Activated B cell treated with CpG ODN at 0.5 μM for 24 hours (primary cell): ENCODE measurements around the gene ZNF532. TPM values are rescaled to one million over a fixed set of nuclear protein-coding genes. Genes with fewer than 3 reads are reported as not detected.

Experiments used
- ATAC-seq: fragments of 200-7000 bp; cut with Tn5 transposase; one replicate; pipeline ENCODE4 v1.10.0; 2021; ENCODE audit warnings: low read depth, mild to moderate bottlenecking, moderate library complexity
- CTCF ChIA-PET: fragments of 350-600 bp; sonication (Branson Sonifier 250); formaldehyde crosslinking; loops from one replicate; lab custom pipeline; 2021; ENCODE audit warnings: antibody characterized with exemption; lab: Charles Lee
- POLR2A ChIA-PET: fragments of 350-600 bp; sonication (Branson Sonifier 250); formaldehyde crosslinking; loops from one replicate; lab custom pipeline; 2021; ENCODE audit warnings: antibody characterized with exemption; lab: Charles Lee
- DNase-seq: peaks from one replicate; pipeline ENCODE4 v3.0.0; 2022
- H3K27ac Mint-ChIP-seq: one replicate; pipeline ENCODE4 v1.8.0; 2020; ENCODE audit warnings: mixed read lengths
- H3K27me3 Mint-ChIP-seq: one replicate; pipeline ENCODE4 v1.8.0; 2021; ENCODE audit warnings: mixed read lengths
- H3K36me3 Mint-ChIP-seq: one replicate; pipeline ENCODE4 v1.8.0; 2021; ENCODE audit warnings: low read depth, mixed read lengths
- H3K4me1 Mint-ChIP-seq: one replicate; pipeline ENCODE4 v1.8.0; 2021; ENCODE audit warnings: mixed read lengths
- H3K4me3 Mint-ChIP-seq: one replicate; pipeline ENCODE4 v1.8.0; 2020; ENCODE audit warnings: mild to moderate bottlenecking, mixed read lengths
- H3K9me3 Mint-ChIP-seq: one replicate; pipeline ENCODE4 v1.8.0; 2020; ENCODE audit warnings: mixed read lengths
- intact Hi-C: fragments of 100-400 bp; cut with micrococcal nuclease; formaldehyde crosslinking; loops from one replicate; pipeline ENCODE4 v1.15.1; 2024
- total RNA-seq: library from RNA; stranded (reverse); gene quantifications from 2 replicates; pipeline ENCODE4 v1.2.3, GENCODE V29; 2022
- TF ChIP-seq, protein P1 (sequence below): fragments of 200-600 bp; IDR thresholded peaks from one replicate; pipeline ENCODE4 v1.8.0; 2022; ENCODE audit warnings: antibody characterized with exemption, mild to moderate bottlenecking

The ZNF532 gene
- total RNA-seq, 1 donor from 2014 or later, result 106 TPM

- peaks cover 15% of the 10 kb centered on the region for H3K4me1 Mint-ChIP-seq
- CTCF ChIA-PET, result no interaction called here
- DNase-seq (no peak), ATAC-seq (no peak)
- TF ChIP-seq, protein P1, sequence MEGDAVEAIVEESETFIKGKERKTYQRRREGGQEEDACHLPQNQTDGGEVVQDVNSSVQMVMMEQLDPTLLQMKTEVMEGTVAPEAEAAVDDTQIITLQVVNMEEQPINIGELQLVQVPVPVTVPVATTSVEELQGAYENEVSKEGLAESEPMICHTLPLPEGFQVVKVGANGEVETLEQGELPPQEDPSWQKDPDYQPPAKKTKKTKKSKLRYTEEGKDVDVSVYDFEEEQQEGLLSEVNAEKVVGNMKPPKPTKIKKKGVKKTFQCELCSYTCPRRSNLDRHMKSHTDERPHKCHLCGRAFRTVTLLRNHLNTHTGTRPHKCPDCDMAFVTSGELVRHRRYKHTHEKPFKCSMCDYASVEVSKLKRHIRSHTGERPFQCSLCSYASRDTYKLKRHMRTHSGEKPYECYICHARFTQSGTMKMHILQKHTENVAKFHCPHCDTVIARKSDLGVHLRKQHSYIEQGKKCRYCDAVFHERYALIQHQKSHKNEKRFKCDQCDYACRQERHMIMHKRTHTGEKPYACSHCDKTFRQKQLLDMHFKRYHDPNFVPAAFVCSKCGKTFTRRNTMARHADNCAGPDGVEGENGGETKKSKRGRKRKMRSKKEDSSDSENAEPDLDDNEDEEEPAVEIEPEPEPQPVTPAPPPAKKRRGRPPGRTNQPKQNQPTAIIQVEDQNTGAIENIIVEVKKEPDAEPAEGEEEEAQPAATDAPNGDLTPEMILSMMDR, result no peak
- intact Hi-C loops, result loop anchor here (5.0 kb wide), 1 partner anchor 54 kb away; no protein-coding TSS in a partner anchor
- no peak overlapping the region for H3K4me3 Mint-ChIP-seq
- H3K9me3 Mint-ChIP-seq, result no peaks in the 10 kb centered on the region
- H3K36me3 Mint-ChIP-seq, result no peaks in the 10 kb centered on the region
- POLR2A ChIA-PET, result interaction anchor here (0.6 kb wide), 1 partner anchor 32 kb away, joined by 3 read pairs; no protein-coding TSS in a partner anchor
- H3K27me3 Mint-ChIP-seq, result no peaks in the 10 kb centered on the region
- no peak overlapping the region for H3K27ac Mint-ChIP-seq
These were observed 138.4 kb downstream of the ZNF532 start for GRCh38 chr18:59002974-59003594.

DNA sequence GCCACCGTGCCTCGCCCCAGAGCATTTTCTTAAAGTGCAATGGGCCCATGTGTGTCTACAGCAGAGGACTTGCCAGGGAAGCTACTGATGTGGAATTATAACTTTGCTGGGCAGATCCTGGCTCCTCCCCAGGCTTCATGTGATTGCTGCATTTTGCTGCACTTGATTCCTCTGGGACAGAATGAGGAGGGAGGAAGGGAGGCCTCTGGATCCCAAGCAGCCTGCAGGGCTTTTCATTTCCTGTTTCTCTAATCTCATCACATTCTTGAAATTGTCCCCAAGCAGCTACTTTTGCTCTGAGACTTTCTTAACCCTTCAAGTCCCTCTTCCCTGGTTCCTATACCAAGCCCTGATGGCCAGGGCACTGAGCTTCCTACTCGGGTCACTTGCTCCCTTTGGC is 140.6 kb downstream of the ZNF532 start:
- H3K27me3 Mint-ChIP-seq, result no peaks in the 10 kb centered on the region
- ChIA-PET CTCF (no interaction called here), POLR2A (interaction anchor here (0.7 kb wide), 1 partner anchor 351 kb away, joined by 9 read pairs; no protein-coding TSS in a partner anchor)
- H3K36me3 Mint-ChIP-seq, result no peaks in the 10 kb centered on the region
- H3K27ac Mint-ChIP-seq, result no peak overlapping the region
- ATAC-seq, result no peak
- TF ChIP-seq, protein P1, result no peak
- H3K9me3 Mint-ChIP-seq, result no peaks in the 10 kb centered on the region
- H3K4me3 Mint-ChIP-seq, result no peak overlapping the region
- DNase-seq, result no peak
- intact Hi-C loops, result loop anchor here (5.0 kb wide), 1 partner anchor 37 kb away; no protein-coding TSS in a partner anchor
- no peaks in the 10 kb centered on the region for H3K4me1 Mint-ChIP-seq

DNA sequence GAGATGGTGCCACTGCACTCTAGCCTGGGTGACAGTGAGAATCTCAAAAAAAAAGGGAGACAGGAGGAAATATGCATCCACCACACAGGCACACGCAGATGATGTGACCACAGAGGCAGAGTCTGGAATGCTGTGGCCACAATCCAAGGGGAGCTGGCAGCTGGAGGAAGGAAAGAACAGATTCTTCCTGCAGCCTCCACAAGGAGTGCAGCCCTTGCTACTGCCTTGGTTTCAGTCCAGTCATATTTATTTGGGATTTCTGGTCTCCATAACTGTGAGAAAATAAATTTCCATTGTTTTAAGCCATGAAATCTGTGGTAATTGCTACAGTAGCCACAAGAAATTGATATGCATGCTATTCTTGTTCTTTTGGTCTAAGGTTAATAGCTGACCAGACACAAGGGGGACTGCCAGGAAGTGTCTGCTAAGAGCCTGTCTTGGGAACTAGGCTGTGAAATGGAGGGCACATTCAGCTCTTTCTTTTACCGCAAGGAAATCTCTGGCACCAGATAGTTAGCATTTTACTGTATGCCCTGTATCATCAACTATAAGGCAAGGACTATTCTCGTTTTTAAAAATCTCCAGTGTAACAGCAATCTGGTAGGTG is 141.9 kb downstream of the ZNF532 start:
- no peaks in the 10 kb centered on the region for H3K36me3 Mint-ChIP-seq
- intact Hi-C loops, result loop anchor here (5.0 kb wide), 1 partner anchor 36 kb away; no protein-coding TSS in a partner anchor
- H3K27ac Mint-ChIP-seq, result no peak overlapping the region
- ATAC-seq (no peak), DNase-seq (no peak)
- ChIA-PET CTCF (no interaction called here), POLR2A (no interaction called here)
- no peaks in the 10 kb centered on the region for H3K27me3 Mint-ChIP-seq
- H3K9me3 Mint-ChIP-seq, result no peaks in the 10 kb centered on the region
- H3K4me3 Mint-ChIP-seq, result no peak overlapping the region
- H3K4me1 Mint-ChIP-seq, result peaks cover 3% of the 10 kb centered on the region
- TF ChIP-seq, protein P1, result no peak

GRCh38 chr18:59008302-59008974 is 143.8 kb downstream of the ZNF532 start:
- ATAC-seq, result no peak
- DNase-seq, result no peak
- TF ChIP-seq, protein P1, result no peak
- Mint-ChIP-seq H3K36me3 (no peaks in the 10 kb centered on the region), H3K27me3 (no peaks in the 10 kb centered on the region), H3K9me3 (no peaks in the 10 kb centered on the region), H3K4me1 (peaks cover 11% of the 10 kb centered on the region), H3K27ac (no peak overlapping the region), H3K4me3 (no peak overlapping the region)
- intact Hi-C loops, result loop anchor here (5.0 kb wide), 1 partner anchor 34 kb away; no protein-coding TSS in a partner anchor
- CTCF ChIA-PET, result no interaction called here
- POLR2A ChIA-PET, result interaction anchor here (0.7 kb wide), 1 partner anchor 156 kb away, joined by 6 read pairs; no protein-coding TSS in a partner anchor

- POLR2A ChIA-PET, result no interaction called here
- Mint-ChIP-seq H3K27ac (no peak overlapping the region), H3K4me1 (peaks cover 11% of the 10 kb centered on the region)
These were observed 145.2 kb downstream of the ZNF532 start for GRCh38 chr18:59009846-59010245.

More at GRCh38 chr18:59009846-59010245, 145.2 kb downstream of the ZNF532 start:
- H3K9me3 Mint-ChIP-seq, result no peaks in the 10 kb centered on the region
- no peak overlapping the region for H3K4me3 Mint-ChIP-seq
- DNase-seq (no peak), ATAC-seq (no peak)
- H3K27me3 Mint-ChIP-seq, result no peaks in the 10 kb centered on the region
- TF ChIP-seq, protein P1, result no peak
- intact Hi-C loops, result loop anchor here (5.0 kb wide), 1 partner anchor 32 kb away; no protein-coding TSS in a partner anchor
- no peaks in the 10 kb centered on the region for H3K36me3 Mint-ChIP-seq
- CTCF ChIA-PET, result no interaction called here
